Measurements from ENCODE around the gene SIK3. TPM values are rescaled to one million over a fixed set of nuclear protein-coding genes. Genes with fewer than 3 reads are reported as not detected.

The SIK3 gene
- total RNA-seq, 2 experiments from 2014 or later: 36.4 to 43.0 TPM

DNA sequence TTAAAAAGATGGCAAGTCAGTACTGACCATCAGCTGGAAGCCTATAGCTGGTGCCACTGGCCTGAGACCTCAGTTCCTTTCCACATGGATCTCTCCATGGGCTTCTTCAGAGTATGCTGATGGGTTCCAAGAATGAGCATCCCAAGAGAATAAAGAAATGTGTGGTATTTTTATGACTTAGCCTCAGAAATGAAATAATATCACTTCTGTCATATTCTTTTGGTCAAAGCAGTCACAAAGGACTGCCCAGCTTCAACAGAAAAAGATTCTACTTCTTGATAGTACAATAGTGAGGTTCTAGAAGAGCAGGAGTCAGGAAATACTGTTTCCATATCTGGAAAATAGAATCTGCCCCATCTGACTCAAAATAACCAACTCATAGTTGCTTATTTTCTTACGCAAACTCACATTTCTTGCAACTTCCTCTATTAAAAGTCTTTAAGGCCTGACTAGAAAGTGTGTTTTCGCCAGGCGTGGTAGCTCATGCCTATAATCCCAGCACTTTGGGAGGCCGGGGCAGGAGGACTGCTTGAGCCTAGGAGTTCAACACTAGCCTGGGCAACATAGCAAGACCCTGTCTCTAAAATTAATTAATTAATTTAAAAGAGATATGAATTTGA, 116.9 kb downstream of the SIK3 start:
- CTCF ChIA-PET: no interaction called here
- DNase-seq: no peak
- POLR2A ChIA-PET: no interaction called here
- Mint-ChIP-seq H3K27ac (no peak overlapping the region), H3K36me3 (ENCODE audit: low read depth) (peaks cover 4% of the 10 kb centered on the region), H3K27me3 (no peaks in the 10 kb centered on the region), H3K4me3 (no peak overlapping the region), H3K4me1 (peaks cover 42% of the 10 kb centered on the region), H3K9me3 (no peaks in the 10 kb centered on the region)

DNA sequence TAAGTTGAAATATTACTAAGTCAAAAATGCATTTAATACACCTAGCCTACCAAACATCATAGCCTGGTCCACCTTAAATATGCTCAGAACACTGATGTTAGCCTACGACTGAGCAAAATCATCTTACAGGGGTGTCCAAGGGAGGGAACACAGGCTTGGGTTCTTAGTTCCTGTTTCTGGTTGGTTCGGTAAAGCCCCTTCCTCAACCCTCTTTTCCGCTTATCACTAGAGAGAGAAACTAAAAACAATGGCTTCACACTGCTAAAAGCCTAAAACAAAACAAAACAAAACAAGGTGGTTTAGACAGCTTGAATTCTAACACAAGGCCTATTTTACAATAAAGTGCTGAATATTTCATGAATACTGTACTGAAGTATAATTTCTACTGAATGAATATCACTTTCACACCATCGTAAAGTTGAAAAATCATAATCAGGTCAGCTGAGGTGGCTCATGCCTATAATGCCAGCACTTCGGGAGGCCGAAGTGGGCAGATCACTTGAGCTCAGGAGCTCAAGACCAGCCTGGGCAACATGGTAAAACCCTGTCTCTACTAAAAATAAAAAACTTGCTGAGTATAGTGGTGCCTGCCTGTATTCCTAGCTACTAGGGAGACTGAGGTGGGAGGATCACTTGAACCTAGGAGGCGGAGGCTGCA, 118.0 kb downstream of the SIK3 start:
- H3K36me3 Mint-ChIP-seq (ENCODE audit: low read depth): peaks cover 4% of the 10 kb centered on the region
- no peak overlapping the region for H3K4me3 Mint-ChIP-seq
- peak overlapping the region; percentile 45 for H3K27ac Mint-ChIP-seq
- POLR2A ChIA-PET: no interaction called here
- peaks cover 33% of the 10 kb centered on the region for H3K4me1 Mint-ChIP-seq
- H3K9me3 Mint-ChIP-seq: no peaks in the 10 kb centered on the region
- CTCF ChIA-PET: no interaction called here
- no peaks in the 10 kb centered on the region for H3K27me3 Mint-ChIP-seq
- DNase-seq: no peak

DNA sequence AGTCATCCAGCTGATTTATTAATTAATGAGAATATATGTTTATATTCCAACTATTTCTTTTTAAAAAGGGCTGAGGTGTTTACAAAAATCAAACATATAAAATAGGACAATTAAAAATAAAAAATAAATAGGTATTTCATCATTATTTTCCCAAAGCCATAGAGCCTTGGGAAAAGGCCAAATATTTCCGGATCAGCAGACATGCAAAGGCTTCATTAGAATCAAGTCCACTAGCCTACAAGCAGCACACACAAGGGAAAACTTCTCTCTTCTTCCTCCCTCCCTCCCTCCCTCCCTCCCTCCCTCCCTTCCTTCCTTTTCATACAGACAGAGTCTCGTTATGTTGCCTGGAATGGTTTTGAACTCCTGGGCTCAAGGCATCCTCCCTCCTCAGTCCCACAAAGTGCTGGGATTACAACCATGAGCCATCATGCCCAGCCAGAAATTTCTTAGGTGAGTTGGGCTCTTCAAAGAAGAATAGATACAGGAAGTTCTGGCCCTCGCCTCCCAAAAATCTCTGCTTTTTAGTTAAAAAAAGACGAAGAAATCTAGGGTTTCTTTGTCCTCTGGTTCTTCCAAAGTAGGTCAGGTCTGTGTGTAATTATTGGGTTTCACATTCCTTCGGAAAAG, 121.2 kb downstream of the SIK3 start:
- H3K4me3 Mint-ChIP-seq: no peak overlapping the region
- no peak for DNase-seq
- no peaks in the 10 kb centered on the region for H3K27me3 Mint-ChIP-seq
- no peak overlapping the region for H3K27ac Mint-ChIP-seq
- H3K4me1 Mint-ChIP-seq: peaks cover 19% of the 10 kb centered on the region
- CTCF ChIA-PET: no interaction called here
- H3K9me3 Mint-ChIP-seq: no peaks in the 10 kb centered on the region
- POLR2A ChIA-PET: no interaction called here
- peaks cover 4% of the 10 kb centered on the region for H3K36me3 Mint-ChIP-seq (ENCODE audit: low read depth)

GRCh38 chr11:116975661-116976060, 122.6 kb downstream of the SIK3 start:
- no peak for DNase-seq
- Mint-ChIP-seq H3K9me3 (no peaks in the 10 kb centered on the region), H3K4me1 (peaks cover 7% of the 10 kb centered on the region), H3K36me3 (ENCODE audit: low read depth) (peaks cover 4% of the 10 kb centered on the region), H3K27ac (no peak overlapping the region), H3K27me3 (no peaks in the 10 kb centered on the region), H3K4me3 (no peak overlapping the region)
- ChIA-PET POLR2A (no interaction called here), CTCF (no interaction called here)

- DNase-seq: no peak
- no peaks in the 10 kb centered on the region for H3K9me3 Mint-ChIP-seq
- H3K36me3 Mint-ChIP-seq (ENCODE audit: low read depth): no peaks in the 10 kb centered on the region
- POLR2A ChIA-PET: interaction anchor here (1.0 to 2.0 kb wide), 3 partner anchors 11 to 123 kb away, joined by 3 to 4 read pairs (median 3); no protein-coding TSS in a partner anchor
- CTCF ChIA-PET: interaction anchor here (0.6 to 1.4 kb wide), 4 partner anchors 25 to 124 kb away, joined by 3 to 5 read pairs (median 3); no protein-coding TSS in a partner anchor
- H3K27ac Mint-ChIP-seq: no peak overlapping the region
- H3K27me3 Mint-ChIP-seq: no peaks in the 10 kb centered on the region
- peaks cover 3% of the 10 kb centered on the region for H3K4me1 Mint-ChIP-seq
- H3K4me3 Mint-ChIP-seq: no peak overlapping the region
Observed at GRCh38 chr11:116973270-116973669, 125.0 kb downstream of the SIK3 start.

- CTCF ChIA-PET: interaction anchor here (0.6 to 1.4 kb wide), 4 partner anchors 25 to 124 kb away, joined by 3 to 5 read pairs (median 3); no protein-coding TSS in a partner anchor
- no peak for DNase-seq
- Mint-ChIP-seq H3K9me3 (no peaks in the 10 kb centered on the region), H3K27me3 (no peaks in the 10 kb centered on the region), H3K27ac (no peak overlapping the region), H3K36me3 (ENCODE audit: low read depth) (no peaks in the 10 kb centered on the region), H3K4me3 (no peak overlapping the region), H3K4me1 (peaks cover 3% of the 10 kb centered on the region)
- POLR2A ChIA-PET: interaction anchor here (1.0 to 2.0 kb wide), 4 partner anchors 12 to 124 kb away, joined by 3 to 4 read pairs (median 3); no protein-coding TSS in a partner anchor
Observed at GRCh38 chr11:116972691-116973090, 125.5 kb downstream of the SIK3 start.

GRCh38 chr11:116970485-116971292, 127.5 kb downstream of the SIK3 start:
- Mint-ChIP-seq H3K9me3 (no peaks in the 10 kb centered on the region), H3K4me1 (peaks cover 3% of the 10 kb centered on the region), H3K36me3 (ENCODE audit: low read depth) (no peaks in the 10 kb centered on the region), H3K4me3 (no peak overlapping the region), H3K27ac (no peak overlapping the region), H3K27me3 (no peaks in the 10 kb centered on the region)
- CTCF ChIA-PET: interaction anchor here (0.6 kb wide), 1 partner anchor 124 kb away, joined by 6 read pairs; no protein-coding TSS in a partner anchor
- no peak for DNase-seq
- POLR2A ChIA-PET: no interaction called here

DNA sequence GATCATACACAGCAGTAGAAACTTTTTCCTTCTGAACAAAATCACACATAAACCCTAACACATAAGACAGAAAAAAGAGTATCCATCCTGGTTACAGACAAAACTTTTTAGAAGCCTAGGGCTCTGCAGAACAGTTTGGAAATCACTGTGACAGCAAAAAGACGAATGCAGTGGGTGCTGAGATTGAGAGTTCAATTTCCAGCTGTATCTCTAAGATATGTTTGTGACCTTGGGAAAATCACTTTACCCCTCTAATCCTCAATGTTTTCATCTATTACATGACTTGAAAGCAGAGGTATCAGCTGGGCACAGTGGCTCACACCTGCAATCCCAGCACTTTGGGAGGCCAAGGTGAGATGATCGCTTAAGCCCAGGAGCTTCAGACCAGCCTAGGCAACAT, 128.5 kb downstream of the SIK3 start:
- POLR2A ChIA-PET: no interaction called here
- CTCF ChIA-PET: interaction anchor here (0.7 kb wide), 1 partner anchor 209 kb away, joined by 3 read pairs; no protein-coding TSS in a partner anchor
- H3K36me3 Mint-ChIP-seq (ENCODE audit: low read depth): no peaks in the 10 kb centered on the region
- no peaks in the 10 kb centered on the region for H3K9me3 Mint-ChIP-seq
- H3K4me3 Mint-ChIP-seq: no peak overlapping the region
- no peak overlapping the region for H3K27ac Mint-ChIP-seq
- no peaks in the 10 kb centered on the region for H3K27me3 Mint-ChIP-seq
- H3K4me1 Mint-ChIP-seq: peaks cover 3% of the 10 kb centered on the region
- no peak for DNase-seq

GRCh38 chr11:116964269-116964668, 134.0 kb downstream of the SIK3 start:
- no peak for DNase-seq
- Mint-ChIP-seq H3K9me3 (no peaks in the 10 kb centered on the region), H3K4me1 (peaks cover 2% of the 10 kb centered on the region), H3K27me3 (no peaks in the 10 kb centered on the region), H3K4me3 (no peak overlapping the region), H3K36me3 (ENCODE audit: low read depth) (no peaks in the 10 kb centered on the region), H3K27ac (no peak overlapping the region)
- ChIA-PET POLR2A (no interaction called here), CTCF (no interaction called here)

DNA sequence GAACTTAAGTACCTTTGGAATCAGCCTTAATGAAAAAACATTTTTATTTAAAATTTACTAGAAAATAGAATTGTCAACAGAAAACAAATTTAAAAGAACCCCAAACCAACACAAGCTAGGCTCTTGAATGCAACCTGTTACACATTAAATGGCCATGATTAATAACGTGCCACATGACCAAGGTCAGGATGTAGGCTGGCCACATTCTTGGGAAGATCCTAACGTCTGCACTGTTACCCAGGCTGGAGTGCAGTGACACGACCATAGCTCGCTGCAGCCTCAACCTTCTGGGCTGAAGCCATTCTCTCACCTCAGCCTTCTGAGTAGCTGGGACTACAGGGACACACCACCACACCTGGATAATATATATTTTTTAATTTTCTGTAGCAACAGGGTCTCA, 134.4 kb downstream of the SIK3 start:
- H3K4me1 Mint-ChIP-seq: peaks cover 2% of the 10 kb centered on the region
- H3K36me3 Mint-ChIP-seq (ENCODE audit: low read depth): no peaks in the 10 kb centered on the region
- ChIA-PET POLR2A (no interaction called here), CTCF (no interaction called here)
- no peaks in the 10 kb centered on the region for H3K9me3 Mint-ChIP-seq
- no peaks in the 10 kb centered on the region for H3K27me3 Mint-ChIP-seq
- DNase-seq: no peak
- H3K27ac Mint-ChIP-seq: no peak overlapping the region
- H3K4me3 Mint-ChIP-seq: no peak overlapping the region

DNA sequence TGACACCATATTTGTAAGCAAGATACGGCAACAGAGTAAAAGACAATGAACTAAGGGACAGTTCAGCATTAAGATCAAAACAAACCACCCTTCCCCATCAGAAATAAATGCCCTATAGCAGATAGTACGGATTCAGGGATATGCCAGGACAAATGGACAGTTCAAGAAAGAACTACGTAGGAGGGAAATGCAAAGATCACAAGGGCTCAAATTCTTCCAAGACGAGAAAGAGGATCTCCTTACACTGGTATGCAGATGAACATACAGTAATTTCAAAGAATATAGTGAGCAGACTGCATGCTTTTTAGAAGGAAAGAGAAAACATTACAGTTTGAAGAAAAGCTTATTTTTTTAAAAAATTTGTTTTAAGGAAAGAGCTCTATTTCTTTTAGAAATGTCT, 136.1 kb downstream of the SIK3 start:
- DNase-seq: no peak
- POLR2A ChIA-PET: no interaction called here
- Mint-ChIP-seq H3K4me3 (no peak overlapping the region), H3K4me1 (peaks cover 2% of the 10 kb centered on the region), H3K27me3 (no peaks in the 10 kb centered on the region), H3K36me3 (ENCODE audit: low read depth) (no peaks in the 10 kb centered on the region), H3K27ac (no peak overlapping the region), H3K9me3 (no peaks in the 10 kb centered on the region)
- CTCF ChIA-PET: interaction anchor here (0.5 kb wide), 1 partner anchor 29 kb away, joined by 3 read pairs; no protein-coding TSS in a partner anchor

DNA sequence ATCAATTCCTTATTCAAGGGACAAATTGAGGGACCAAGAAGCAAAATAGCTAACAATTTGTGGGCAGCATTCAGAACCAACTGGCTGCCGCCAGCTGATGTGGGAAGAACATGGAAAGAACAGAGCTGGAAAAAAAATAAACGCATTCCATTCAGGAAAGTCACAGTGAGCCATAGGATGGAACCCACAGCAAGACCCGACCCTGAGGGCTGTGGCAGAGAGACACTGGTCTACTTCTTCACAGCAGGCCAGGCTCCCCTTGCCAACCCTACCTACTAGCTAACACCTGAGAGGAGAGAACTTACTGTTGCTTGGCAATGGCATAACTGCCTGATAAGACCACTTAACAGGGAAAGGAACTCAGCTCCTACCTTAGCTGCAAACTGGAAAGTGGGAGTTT, 137.3 kb downstream of the SIK3 start:
- Mint-ChIP-seq H3K4me3 (no peak overlapping the region), H3K27me3 (no peaks in the 10 kb centered on the region), H3K27ac (no peak overlapping the region), H3K36me3 (ENCODE audit: low read depth) (peaks cover 7% of the 10 kb centered on the region), H3K4me1 (peaks cover 10% of the 10 kb centered on the region), H3K9me3 (no peaks in the 10 kb centered on the region)
- ChIA-PET POLR2A (interaction anchor here (1.3 kb wide), 1 partner anchor 31 kb away, joined by 4 read pairs; no protein-coding TSS in a partner anchor), CTCF (no interaction called here)
- no peak for DNase-seq

GRCh38 chr11:116958246-116958645, 140.0 kb downstream of the SIK3 start:
- H3K36me3 Mint-ChIP-seq (ENCODE audit: low read depth): peaks cover 13% of the 10 kb centered on the region
- H3K27me3 Mint-ChIP-seq: no peaks in the 10 kb centered on the region
- DNase-seq: no peak
- H3K9me3 Mint-ChIP-seq: no peaks in the 10 kb centered on the region
- ChIA-PET POLR2A (interaction anchor here (0.9 kb wide), 1 partner anchor 62 kb away, joined by 3 read pairs; no protein-coding TSS in a partner anchor), CTCF (interaction anchor here (0.9 kb wide), 1 partner anchor 15 kb away, joined by 3 read pairs; no protein-coding TSS in a partner anchor)
- no peak overlapping the region for H3K4me3 Mint-ChIP-seq
- H3K4me1 Mint-ChIP-seq: peaks cover 21% of the 10 kb centered on the region
- H3K27ac Mint-ChIP-seq: no peak overlapping the region
